ENCODE results near the gene JMJD7. TPM values are rescaled to one million over a fixed set of nuclear protein-coding genes. Genes with fewer than 3 reads are reported as not detected.

The JMJD7 gene
- total RNA-seq, 4 donors from 2014 or later = 45.4 to 88.3 (median 60.9) TPM

DNA sequence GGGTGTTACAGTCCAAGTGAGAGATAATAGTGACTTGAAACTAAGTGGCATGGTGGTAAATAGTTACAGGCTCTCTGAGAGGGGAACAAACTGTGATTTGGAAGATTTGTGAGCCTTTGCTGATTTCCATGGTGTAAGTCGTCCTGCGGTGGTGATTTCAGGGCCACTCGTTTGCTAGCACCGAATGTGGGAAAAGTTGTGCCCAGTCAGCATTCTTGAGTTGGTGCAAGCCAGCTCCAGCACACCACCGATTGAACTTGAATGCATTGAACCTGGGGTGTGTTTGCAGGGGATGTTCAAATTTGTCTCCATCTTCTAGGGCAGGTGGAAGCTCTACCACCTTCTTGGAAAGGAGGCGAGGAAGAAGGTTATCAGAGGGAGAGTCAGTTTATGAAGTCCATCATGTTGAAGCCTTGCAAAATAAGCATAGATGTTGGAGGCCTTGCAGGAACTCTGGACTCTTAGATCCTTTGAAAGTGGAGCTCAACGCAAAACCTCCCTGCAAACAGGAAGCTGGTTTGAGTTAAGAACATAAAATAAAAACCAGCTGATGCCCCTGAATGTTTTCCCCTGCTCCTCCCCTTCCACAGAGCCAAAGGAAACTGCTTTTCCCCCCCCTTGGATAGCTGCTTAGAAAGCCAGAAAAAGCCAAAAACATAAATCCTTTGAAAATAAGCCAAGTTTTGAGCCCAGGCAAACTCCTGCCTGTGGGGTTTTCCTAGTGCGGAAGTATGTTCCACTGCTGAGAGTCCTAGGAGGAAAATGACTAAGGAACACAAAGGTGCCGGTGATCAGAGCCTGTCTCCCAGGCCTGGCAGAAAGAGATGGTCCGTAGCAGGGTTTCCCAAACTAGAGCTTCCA lies 31.7 kb upstream of the JMJD7 start:
- peak overlapping the region; percentile 21 for H3K27ac ChIP-seq
- TF ChIP-seq, protein P1, sequence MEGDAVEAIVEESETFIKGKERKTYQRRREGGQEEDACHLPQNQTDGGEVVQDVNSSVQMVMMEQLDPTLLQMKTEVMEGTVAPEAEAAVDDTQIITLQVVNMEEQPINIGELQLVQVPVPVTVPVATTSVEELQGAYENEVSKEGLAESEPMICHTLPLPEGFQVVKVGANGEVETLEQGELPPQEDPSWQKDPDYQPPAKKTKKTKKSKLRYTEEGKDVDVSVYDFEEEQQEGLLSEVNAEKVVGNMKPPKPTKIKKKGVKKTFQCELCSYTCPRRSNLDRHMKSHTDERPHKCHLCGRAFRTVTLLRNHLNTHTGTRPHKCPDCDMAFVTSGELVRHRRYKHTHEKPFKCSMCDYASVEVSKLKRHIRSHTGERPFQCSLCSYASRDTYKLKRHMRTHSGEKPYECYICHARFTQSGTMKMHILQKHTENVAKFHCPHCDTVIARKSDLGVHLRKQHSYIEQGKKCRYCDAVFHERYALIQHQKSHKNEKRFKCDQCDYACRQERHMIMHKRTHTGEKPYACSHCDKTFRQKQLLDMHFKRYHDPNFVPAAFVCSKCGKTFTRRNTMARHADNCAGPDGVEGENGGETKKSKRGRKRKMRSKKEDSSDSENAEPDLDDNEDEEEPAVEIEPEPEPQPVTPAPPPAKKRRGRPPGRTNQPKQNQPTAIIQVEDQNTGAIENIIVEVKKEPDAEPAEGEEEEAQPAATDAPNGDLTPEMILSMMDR (IDR thresholded peaks at IDR 0.05) = no peak
- TF ChIP-seq POLR2AphosphoS5 (IDR thresholded peaks at IDR 0.05) (no peak), POLR2A (IDR thresholded peaks at IDR 0.05) (no peak), EP300 (IDR thresholded peaks at IDR 0.05) (no peak)
- H3K4me1 ChIP-seq = peaks cover 70% of the 10 kb centered on the region
- DNase-seq (ENCODE audit: low spot score in 2 of 2) = peak; percentile 19 to 43
- WGBS = 34% methylated on average over 10 of the region's 10 CpGs
- H3K27me3 ChIP-seq = no peaks in the 10 kb centered on the region
- peaks cover 10% of the 10 kb centered on the region for H3K36me3 ChIP-seq
- no peaks in the 10 kb centered on the region for H3K9me3 ChIP-seq
- H3K4me3 ChIP-seq = no peak overlapping the region

DNA sequence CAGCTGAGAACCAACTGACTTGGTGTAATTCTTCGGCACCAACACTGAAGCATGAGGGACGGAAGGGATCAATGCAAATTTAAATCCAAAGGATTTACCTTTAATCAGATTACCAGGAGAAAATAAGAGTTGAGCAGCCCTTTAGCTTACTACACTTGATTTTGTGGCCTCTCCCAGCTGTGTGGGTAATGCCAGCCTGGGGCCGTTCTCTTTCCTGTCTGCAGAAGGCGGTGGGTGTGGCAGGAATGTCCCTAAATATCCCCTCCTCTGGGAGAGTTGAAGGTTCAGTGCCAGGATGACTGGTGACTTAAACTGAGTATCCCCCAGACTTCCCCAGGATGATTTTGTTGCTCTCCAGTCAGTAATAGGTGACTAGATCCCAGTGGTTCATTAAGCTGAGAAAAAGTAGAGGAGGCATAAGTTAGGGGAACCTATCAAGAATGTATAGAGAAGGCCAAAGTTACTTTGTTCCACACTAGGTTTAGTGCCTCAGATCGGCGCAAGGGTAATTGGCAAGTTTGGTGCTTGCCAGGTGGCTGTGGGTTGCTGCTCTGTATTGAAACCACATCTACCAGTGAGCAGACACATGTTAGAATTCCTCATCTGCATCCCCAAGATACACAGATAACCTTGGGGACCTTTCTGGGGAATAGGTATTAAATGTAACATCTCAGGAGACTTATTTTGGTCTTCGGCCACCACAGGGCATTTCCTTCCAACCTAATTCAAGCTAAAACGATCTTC lies 30.5 kb upstream of the JMJD7 start:
- Histone ChIP-seq H3K4me3 (no peak overlapping the region), H3K36me3 (peaks cover 13% of the 10 kb centered on the region), H3K27ac (peak overlapping the region; percentile 5), H3K27me3 (no peaks in the 10 kb centered on the region), H3K9me3 (no peaks in the 10 kb centered on the region), H3K4me1 (peaks cover 68% of the 10 kb centered on the region)
- TF ChIP-seq EP300 (IDR thresholded peaks at IDR 0.05) (no peak), POLR2AphosphoS5 (IDR thresholded peaks at IDR 0.05) (no peak), POLR2A (IDR thresholded peaks at IDR 0.05) (no peak)
- TF ChIP-seq, protein P1 (IDR thresholded peaks at IDR 0.05) = no peak
- no peak for DNase-seq (ENCODE audit: low spot score in 2 of 2)
- 54% methylated on average over 8 of the region's 8 CpGs for WGBS

DNA sequence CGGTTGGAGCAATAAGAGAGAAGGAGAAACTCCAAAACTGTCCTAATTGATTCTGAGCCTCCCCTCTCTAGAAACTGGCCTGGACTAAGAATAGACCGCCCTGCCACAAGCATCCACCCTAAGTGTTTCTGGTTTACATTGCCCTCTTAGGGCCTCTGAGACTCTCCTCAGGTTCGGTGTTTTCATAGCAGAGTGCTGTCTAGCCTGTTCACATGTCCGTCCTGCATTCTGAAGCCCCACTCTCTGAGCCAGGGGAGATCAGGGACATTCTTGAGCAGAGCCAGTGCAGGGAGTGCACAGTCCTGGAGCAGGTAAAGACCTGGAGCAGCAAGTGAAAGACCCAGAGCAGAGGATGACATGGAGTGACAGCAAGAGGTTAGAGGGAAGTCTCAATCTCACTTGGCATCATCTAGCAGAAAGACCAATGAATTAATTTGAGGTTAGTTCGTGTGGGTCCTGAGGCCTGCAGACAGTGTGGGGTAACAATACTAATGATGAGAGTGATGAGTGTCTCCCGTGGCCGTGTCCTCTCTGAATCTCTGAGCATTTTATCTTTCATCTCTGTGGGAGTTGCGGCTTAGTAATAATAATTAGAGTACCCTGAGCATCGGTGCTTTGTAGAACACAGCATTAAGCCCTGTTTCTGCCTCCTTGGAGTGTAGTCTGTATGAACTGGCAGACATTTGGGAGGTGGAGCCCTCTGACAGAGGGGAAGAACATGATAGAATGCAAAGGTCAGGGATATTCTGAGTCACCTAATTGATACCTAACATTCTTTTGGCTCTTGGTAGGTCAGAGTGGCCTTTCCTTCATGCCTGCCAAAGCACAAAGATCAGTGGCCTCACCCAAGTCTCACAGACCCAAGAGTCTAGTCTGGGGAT lies 29.0 kb upstream of the JMJD7 start:
- peak in 1 of 2 donors; percentile 40 for DNase-seq (ENCODE audit: low spot score in 2 of 2)
- H3K4me1 ChIP-seq = peaks cover 63% of the 10 kb centered on the region
- H3K4me3 ChIP-seq = no peak overlapping the region
- H3K27ac ChIP-seq = no peak overlapping the region
- no peaks in the 10 kb centered on the region for H3K27me3 ChIP-seq
- H3K36me3 ChIP-seq = peaks cover 13% of the 10 kb centered on the region
- TF ChIP-seq, protein P1 (IDR thresholded peaks at IDR 0.05) = no peak
- TF ChIP-seq EP300 (IDR thresholded peaks at IDR 0.05) (no peak), POLR2A (IDR thresholded peaks at IDR 0.05) (no peak), POLR2AphosphoS5 (IDR thresholded peaks at IDR 0.05) (no peak)
- 64% methylated on average over 9 of the region's 9 CpGs for WGBS
- no peaks in the 10 kb centered on the region for H3K9me3 ChIP-seq

DNA sequence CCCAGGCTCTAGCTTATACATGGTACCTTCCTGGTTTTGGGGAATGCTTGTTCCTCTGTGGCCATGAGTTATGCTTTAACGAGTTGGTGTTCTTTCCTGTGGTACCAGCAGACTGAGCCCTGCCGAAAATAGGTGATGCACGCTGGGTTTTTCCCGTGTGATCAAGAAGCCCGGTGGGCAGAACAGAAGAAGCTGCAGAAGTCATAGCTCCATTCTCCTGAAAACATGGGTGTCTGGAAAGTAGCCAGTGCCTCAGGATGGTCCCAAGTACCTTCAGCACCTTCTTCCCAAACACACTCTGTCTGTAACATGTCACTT lies 28.4 kb upstream of the JMJD7 start:
- DNase-seq (ENCODE audit: low spot score in 2 of 2) = peak in 1 of 2 donors; percentile 24
- Histone ChIP-seq H3K9me3 (no peaks in the 10 kb centered on the region), H3K27me3 (no peaks in the 10 kb centered on the region), H3K4me1 (peaks cover 62% of the 10 kb centered on the region), H3K4me3 (no peak overlapping the region), H3K36me3 (peaks cover 13% of the 10 kb centered on the region), H3K27ac (no peak overlapping the region)
- TF ChIP-seq EP300 (IDR thresholded peaks at IDR 0.05) (no peak), POLR2A (IDR thresholded peaks at IDR 0.05) (no peak), POLR2AphosphoS5 (IDR thresholded peaks at IDR 0.05) (no peak)
- TF ChIP-seq, protein P1 (IDR thresholded peaks at IDR 0.05) = no peak
- WGBS = 59% methylated on average over 5 of the region's 5 CpGs
